PC-3 (cell line): ENCODE measurements around the gene BCHE.

Experiments used
- EZH2 ChIP-seq: fragments of 300-600 bp; sonication (generic); IDR thresholded peaks from one replicate; pipeline ENCODE4 v1.6.1; 2017; ENCODE audit warnings: antibody characterized with exemption, mild to moderate bottlenecking, low read length; ENCODE audit not compliant: unreplicated experiment
- TF ChIP-seq, protein P1 (sequence below): fragments of 300-600 bp; sonication (generic); conservative IDR thresholded peaks from 2 replicates; pipeline ENCODE4 v1.5.1; 2017; ENCODE audit warnings: antibody characterized with exemption, low read depth, mild to moderate bottlenecking, low read length

DNA sequence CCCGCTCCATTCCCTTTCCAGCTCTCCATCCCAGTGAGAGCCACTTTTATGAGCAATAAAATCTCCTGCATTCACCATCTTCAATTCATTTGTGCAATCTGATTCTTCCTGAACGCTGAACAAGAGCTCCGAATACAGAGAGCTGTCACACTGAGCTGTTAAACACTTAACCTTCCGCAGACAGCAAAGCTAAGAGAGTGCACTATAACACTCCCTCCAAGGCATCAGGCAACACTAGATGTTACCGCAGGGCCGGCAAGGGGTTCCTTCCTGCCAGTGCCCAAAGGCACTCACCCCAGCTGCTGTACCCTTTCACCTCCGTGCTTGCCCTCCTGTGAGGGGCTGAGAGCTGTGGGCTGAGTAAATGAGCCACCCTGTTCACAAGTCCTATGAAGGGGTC is 85.6 kb downstream of the BCHE start:
- no peak for TF ChIP-seq EZH2
- TF ChIP-seq, protein P1, sequence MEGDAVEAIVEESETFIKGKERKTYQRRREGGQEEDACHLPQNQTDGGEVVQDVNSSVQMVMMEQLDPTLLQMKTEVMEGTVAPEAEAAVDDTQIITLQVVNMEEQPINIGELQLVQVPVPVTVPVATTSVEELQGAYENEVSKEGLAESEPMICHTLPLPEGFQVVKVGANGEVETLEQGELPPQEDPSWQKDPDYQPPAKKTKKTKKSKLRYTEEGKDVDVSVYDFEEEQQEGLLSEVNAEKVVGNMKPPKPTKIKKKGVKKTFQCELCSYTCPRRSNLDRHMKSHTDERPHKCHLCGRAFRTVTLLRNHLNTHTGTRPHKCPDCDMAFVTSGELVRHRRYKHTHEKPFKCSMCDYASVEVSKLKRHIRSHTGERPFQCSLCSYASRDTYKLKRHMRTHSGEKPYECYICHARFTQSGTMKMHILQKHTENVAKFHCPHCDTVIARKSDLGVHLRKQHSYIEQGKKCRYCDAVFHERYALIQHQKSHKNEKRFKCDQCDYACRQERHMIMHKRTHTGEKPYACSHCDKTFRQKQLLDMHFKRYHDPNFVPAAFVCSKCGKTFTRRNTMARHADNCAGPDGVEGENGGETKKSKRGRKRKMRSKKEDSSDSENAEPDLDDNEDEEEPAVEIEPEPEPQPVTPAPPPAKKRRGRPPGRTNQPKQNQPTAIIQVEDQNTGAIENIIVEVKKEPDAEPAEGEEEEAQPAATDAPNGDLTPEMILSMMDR = no peak
